Head of caudate nucleus (tissue), 42 donors: ENCODE data around the gene XPOT.

Source experiments
- DNase-seq, 42 donors: peaks; one replicate each; pipeline versions ENCODE4 v3.0.0 to v3.0.0-alpha.2; 2020 to 2021; ENCODE audit warnings: mixed read lengths in 7 of 42
- intact Hi-C: fragments of 100-400 bp; cut with DNase I; formaldehyde crosslinking; loops from one replicate; pipeline ENCODE4 v1.15.0; 2022

The XPOT gene

GRCh38 chr12:64497903-64498302 lies 93.7 kb downstream of the XPOT start:
- no peak for DNase-seq
- intact Hi-C loops, result no loop called here

GRCh38 chr12:64500394-64500793 lies 96.2 kb downstream of the XPOT start:
- intact Hi-C loops, result no loop called here
- DNase-seq, result no peak
